Vagina (tissue), 2 donors: ENCODE results near the gene GATD1. TPM values are rescaled to one million over a fixed set of nuclear protein-coding genes. Genes with fewer than 3 reads are reported as not detected.
"Not testable (repeated sequence)": the region's sequence is repeated elsewhere in the genome, so short reads cannot be mapped to it uniquely, and the experiment has no call there.

Experiments
- DNase-seq, 2 donors: peaks; one replicate each; pipeline ENCODE4 v3.0.0-alpha.2; 2017; ENCODE audit errors: extremely low spot score in 2 of 2
- H3K27ac ChIP-seq: fragments of 200-600 bp; sonication (generic); one replicate; pipeline ENCODE4 v1.5.1; 2019
- H3K27me3 ChIP-seq: fragments of 200-600 bp; sonication (generic); one replicate; pipeline ENCODE4 v1.5.1; 2019
- H3K36me3 ChIP-seq, 2 donors: fragments of 200-600 bp; sonication (generic); one replicate each; pipeline ENCODE4 v1.5.1; 2017 to 2019
- H3K4me1 ChIP-seq: fragments of 200-600 bp; sonication (generic); one replicate; pipeline ENCODE4 v1.5.1; 2019
- H3K4me3 ChIP-seq, 2 donors: fragments of 200-600 bp; sonication (generic); 1 replicate in 1 of 2; 2 replicates in 1 of 2; pipeline ENCODE4 v1.5.1; 2016 to 2019
- H3K9me3 ChIP-seq: fragments of 200-600 bp; sonication (generic); one replicate; pipeline ENCODE4 v1.5.1; 2019
- CTCF ChIP-seq, 3 experiments: fragments of 450-650 bp in 2 of 3; fragments of 200-600 bp in 1 of 3; sonication (generic) in 1 of 3; IDR thresholded peaks; one replicate each; pipeline ENCODE4 v1.5.1; 2017 to 2019; ENCODE audit warnings: antibody characterized with exemption in 3 of 3, mild to moderate bottlenecking in 2 of 3, moderate library complexity in 2 of 3
- POLR2A ChIP-seq, 2 donors: fragments of 450-650 bp; IDR thresholded peaks; one replicate each; pipeline ENCODE4 v1.6.1; 2017; ENCODE audit warnings: antibody characterized with exemption in 2 of 2, mild to moderate bottlenecking in 2 of 2, moderate library complexity in 2 of 2
- POLR2AphosphoS5 ChIP-seq, 2 donors: sonication (generic); formaldehyde crosslinking; IDR thresholded peaks; one replicate each; pipeline ENCODE4 v1.9.0; 2017; ENCODE audit warnings: antibody characterized with exemption in 2 of 2, mild to moderate bottlenecking in 2 of 2, low read depth in 1 of 2; ENCODE audit not compliant: insufficient read depth in 1 of 2
- intact Hi-C: fragments of 100-400 bp; cut with DNase I; formaldehyde crosslinking; loops from one replicate; pipeline ENCODE4 v1.15.1; 2023
- total RNA-seq: library from RNA; depleted of rRNA; stranded (reverse); fragments of >200 nt; gene quantifications from one replicate; pipeline ENCODE4 v1.2.3, GENCODE V29; 2016

Gene GATD1
- total RNA-seq, 1 donor from 2014 or later, result 33.4 TPM

- Histone ChIP-seq H3K27ac (no peak overlapping the region), H3K27me3 (no peaks in the 10 kb centered on the region), H3K9me3 (no peaks in the 10 kb centered on the region), H3K36me3 (no peaks in the 10 kb centered on the region), H3K4me3 (no peak overlapping the region), H3K4me1 (peaks cover 36% of the 10 kb centered on the region)
- no peak for DNase-seq
- intact Hi-C loops, result no loop called here
- TF ChIP-seq CTCF (IDR thresholded peaks at IDR 0.05) (no peak), POLR2AphosphoS5 (IDR thresholded peaks at IDR 0.05; ENCODE audit: insufficient read depth in 1 of 2, low read depth in 1 of 2) (no peak), POLR2A (IDR thresholded peaks at IDR 0.05) (no peak)
Observed at GRCh38 chr11:745428-745827, 31.9 kb downstream of the GATD1 start.

GRCh38 chr11:742571-743201 is 34.6 kb downstream of the GATD1 start:
- Histone ChIP-seq H3K27me3 (no peaks in the 10 kb centered on the region), H3K4me3 (no peak overlapping the region), H3K4me1 (peaks cover 15% of the 10 kb centered on the region), H3K9me3 (no peaks in the 10 kb centered on the region), H3K27ac (no peak overlapping the region), H3K36me3 (no peaks in the 10 kb centered on the region)
- DNase-seq, result no peak
- intact Hi-C loops, result no loop called here
- no peak for TF ChIP-seq POLR2AphosphoS5 (IDR thresholded peaks at IDR 0.05; ENCODE audit: insufficient read depth in 1 of 2, low read depth in 1 of 2)

DNA sequence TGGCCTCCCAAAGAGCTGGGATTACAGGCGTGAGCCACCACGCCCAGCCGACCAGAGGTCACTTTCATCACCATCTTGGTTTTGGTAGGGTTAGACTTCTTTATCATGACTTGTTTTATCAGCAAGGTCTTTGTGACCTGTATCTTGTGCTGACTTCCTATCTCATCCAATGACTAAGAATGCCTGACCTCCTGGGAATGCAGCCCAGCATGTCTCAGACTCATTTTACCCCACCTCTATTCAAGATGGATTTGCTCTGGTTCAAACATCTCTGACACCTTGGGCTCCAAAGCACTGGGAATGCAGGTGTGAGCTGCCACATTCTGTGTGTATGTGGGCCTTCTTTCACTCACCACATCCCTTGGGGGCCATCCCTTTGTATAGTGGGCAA is 35.1 kb downstream of the GATD1 start:
- Histone ChIP-seq H3K27ac (no peak overlapping the region), H3K36me3 (no peaks in the 10 kb centered on the region), H3K4me3 (no peak overlapping the region), H3K4me1 (peaks cover 19% of the 10 kb centered on the region), H3K27me3 (no peaks in the 10 kb centered on the region), H3K9me3 (no peaks in the 10 kb centered on the region)
- DNase-seq, result no peak
- intact Hi-C loops, result no loop called here
- TF ChIP-seq POLR2AphosphoS5 (IDR thresholded peaks at IDR 0.05; ENCODE audit: insufficient read depth in 1 of 2, low read depth in 1 of 2) (no peak), CTCF (IDR thresholded peaks at IDR 0.05) (no peak), POLR2A (IDR thresholded peaks at IDR 0.05) (no peak)

- not testable (repeated sequence) for H3K4me1 ChIP-seq, DNase-seq
Observed at GRCh38 chr11:737899-738298, 39.4 kb downstream of the GATD1 start.

DNA sequence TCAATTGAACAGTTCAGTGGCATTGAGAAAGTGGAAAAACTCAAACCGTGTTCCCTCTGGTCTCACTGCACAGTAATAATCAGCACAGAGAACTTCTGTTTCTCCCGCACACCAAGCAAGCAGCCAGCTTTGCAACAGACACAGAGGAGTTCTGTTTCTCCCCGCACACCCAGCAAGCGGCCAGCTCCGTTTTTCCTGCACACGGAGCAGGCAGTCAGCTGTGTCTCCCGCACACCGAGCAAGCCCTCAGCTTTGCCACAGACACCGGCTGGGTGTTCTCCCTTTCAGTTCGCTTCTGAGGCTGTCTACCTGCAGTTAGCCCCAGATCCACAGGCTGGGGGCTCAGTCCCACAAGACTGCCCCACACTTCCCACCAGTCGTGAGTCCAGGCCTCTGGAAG is 39.9 kb downstream of the GATD1 start:
- no peaks in the 10 kb centered on the region for H3K36me3 ChIP-seq
- no peak overlapping the region for H3K27ac ChIP-seq
- no peaks in the 10 kb centered on the region for H3K27me3 ChIP-seq
- peaks cover 9% of the 10 kb centered on the region for H3K4me1 ChIP-seq
- no peak for TF ChIP-seq CTCF (IDR thresholded peaks at IDR 0.05)
- no peak for TF ChIP-seq POLR2AphosphoS5 (IDR thresholded peaks at IDR 0.05; ENCODE audit: insufficient read depth in 1 of 2, low read depth in 1 of 2)
- no peak for TF ChIP-seq POLR2A (IDR thresholded peaks at IDR 0.05)
- H3K9me3 ChIP-seq, result no peaks in the 10 kb centered on the region
- intact Hi-C loops, result no loop called here
- DNase-seq, result no peak
- no peak overlapping the region for H3K4me3 ChIP-seq

More at GRCh38 chr11:737899-738298, 39.4 kb downstream of the GATD1 start:
- H3K9me3 ChIP-seq, H3K4me3 ChIP-seq, intact Hi-C loops, H3K27me3 ChIP-seq, H3K27ac ChIP-seq, H3K36me3 ChIP-seq: not testable (repeated sequence)
- TF ChIP-seq POLR2AphosphoS5 (IDR thresholded peaks at IDR 0.05; ENCODE audit: insufficient read depth in 1 of 2, low read depth in 1 of 2), result peak in 1 of 2 donors; percentile 24

GRCh38 chr11:734541-734940 is 42.7 kb downstream of the GATD1 start:
- intact Hi-C loops, H3K4me1 ChIP-seq: not testable (repeated sequence)

More at GRCh38 chr11:734541-734940, 42.7 kb downstream of the GATD1 start:
- not testable (repeated sequence) for DNase-seq, H3K4me3 ChIP-seq, H3K36me3 ChIP-seq, H3K27ac ChIP-seq, H3K27me3 ChIP-seq, H3K9me3 ChIP-seq
